Stimulated activated naive CD8-positive, alpha-beta T cell treated with anti-CD3 and anti-CD28 coated beads, Interleukin-15, Interleukin-2, amounts not matched to agents 100 ng/mL and 50 ng/mL, for 24 hours (primary cell): ENCODE results near the gene DNAH10.

Source experiments
- H3K27ac Mint-ChIP-seq: one replicate; pipeline ENCODE4 v1.8.0; 2021; ENCODE audit warnings: mild to moderate bottlenecking, mixed read lengths
- H3K27me3 Mint-ChIP-seq: one replicate; pipeline ENCODE4 v1.8.0; 2021; ENCODE audit warnings: mixed read lengths
- H3K36me3 Mint-ChIP-seq: one replicate; pipeline ENCODE4 v1.8.0; 2021; ENCODE audit warnings: low read depth, mixed read lengths
- H3K4me1 Mint-ChIP-seq: one replicate; pipeline ENCODE4 v1.8.0; 2021; ENCODE audit warnings: low read depth, mixed read lengths
- H3K4me3 Mint-ChIP-seq: one replicate; pipeline ENCODE4 v1.8.0; 2021; ENCODE audit warnings: mild to moderate bottlenecking, mixed read lengths
- H3K9me3 Mint-ChIP-seq: one replicate; pipeline ENCODE4 v1.8.0; 2021; ENCODE audit warnings: mixed read lengths

The DNAH10 gene

DNA sequence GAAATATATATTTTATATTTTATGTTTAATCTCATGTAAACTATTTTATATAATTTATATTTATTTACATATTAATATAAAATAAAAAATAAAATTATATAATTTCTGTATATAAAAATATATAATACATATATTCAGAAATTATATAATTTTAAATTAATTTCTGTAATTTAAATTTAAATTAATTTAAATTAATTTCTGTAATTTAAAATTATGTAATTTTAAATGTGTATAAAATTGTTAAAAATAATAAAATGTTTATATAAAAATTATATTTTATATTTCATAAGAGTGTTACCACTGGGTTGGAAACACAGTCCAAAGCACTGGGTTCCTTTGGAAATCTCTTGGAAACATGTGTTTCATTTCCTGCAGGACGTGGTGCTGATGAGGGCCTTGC, 94.6 kb downstream of the DNAH10 start:
- no peaks in the 10 kb centered on the region for H3K27me3 Mint-ChIP-seq
- no peaks in the 10 kb centered on the region for H3K4me1 Mint-ChIP-seq
- H3K9me3 Mint-ChIP-seq = no peaks in the 10 kb centered on the region
- H3K4me3 Mint-ChIP-seq = no peak overlapping the region
- H3K36me3 Mint-ChIP-seq = no peaks in the 10 kb centered on the region
- H3K27ac Mint-ChIP-seq = no peak overlapping the region

- Mint-ChIP-seq H3K27ac (no peak overlapping the region), H3K27me3 (no peaks in the 10 kb centered on the region), H3K9me3 (no peaks in the 10 kb centered on the region), H3K4me3 (no peak overlapping the region), H3K36me3 (no peaks in the 10 kb centered on the region), H3K4me1 (no peaks in the 10 kb centered on the region)
Observed at GRCh38 chr12:123858176-123858575, 96.1 kb downstream of the DNAH10 start.

DNA sequence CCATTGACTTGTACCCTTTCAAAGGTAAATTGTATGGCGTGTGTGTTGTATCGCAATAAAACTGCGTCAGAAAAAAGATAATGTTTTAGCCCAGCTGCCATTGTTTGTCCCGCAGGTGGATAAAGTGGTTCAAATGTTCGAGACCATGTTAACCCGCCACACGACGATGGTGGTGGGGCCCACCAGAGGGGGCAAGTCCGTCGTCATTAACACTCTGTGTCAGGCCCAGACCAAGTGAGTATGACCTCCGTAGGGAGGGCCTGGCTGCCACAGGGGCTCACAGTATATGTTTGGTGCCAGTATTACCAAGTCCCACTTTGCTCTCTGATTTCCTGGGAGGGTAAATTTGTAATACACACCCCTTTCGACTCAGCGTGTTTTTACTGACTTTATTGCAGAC, 96.9 kb downstream of the DNAH10 start:
- H3K4me1 Mint-ChIP-seq = no peaks in the 10 kb centered on the region

DNA sequence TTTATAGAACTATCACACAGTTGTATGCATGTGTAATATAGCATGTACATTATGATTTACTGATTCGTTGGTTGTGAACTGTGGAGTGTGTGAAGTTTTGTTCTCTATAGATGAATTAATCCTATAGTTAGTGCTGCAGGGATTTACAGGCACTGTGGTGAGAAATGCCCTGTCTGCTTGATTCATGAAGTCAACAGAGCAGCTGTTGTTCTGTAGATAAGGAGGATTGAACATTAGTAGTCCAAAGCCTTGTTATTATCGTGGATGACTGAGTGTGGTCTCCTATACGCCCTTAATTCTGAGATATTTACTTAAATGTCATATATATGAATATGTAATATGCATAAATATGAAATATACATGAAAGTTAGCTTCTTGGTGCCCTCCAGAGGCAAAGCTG, 98.3 kb downstream of the DNAH10 start:
- no peaks in the 10 kb centered on the region for H3K4me1 Mint-ChIP-seq
- no peaks in the 10 kb centered on the region for H3K9me3 Mint-ChIP-seq
- H3K27ac Mint-ChIP-seq = no peak overlapping the region
- H3K27me3 Mint-ChIP-seq = no peaks in the 10 kb centered on the region
- H3K36me3 Mint-ChIP-seq = no peaks in the 10 kb centered on the region
- H3K4me3 Mint-ChIP-seq = no peak overlapping the region

More for the DNA sequence above, 96.9 kb downstream of the DNAH10 start:
- Mint-ChIP-seq H3K27ac (no peak overlapping the region), H3K27me3 (no peaks in the 10 kb centered on the region), H3K4me3 (no peak overlapping the region), H3K9me3 (no peaks in the 10 kb centered on the region), H3K36me3 (no peaks in the 10 kb centered on the region)

- no peaks in the 10 kb centered on the region for H3K27me3 Mint-ChIP-seq
- H3K4me1 Mint-ChIP-seq = no peaks in the 10 kb centered on the region
- H3K36me3 Mint-ChIP-seq = no peaks in the 10 kb centered on the region
- H3K4me3 Mint-ChIP-seq = no peak overlapping the region
- no peak overlapping the region for H3K27ac Mint-ChIP-seq
- H3K9me3 Mint-ChIP-seq = no peaks in the 10 kb centered on the region
Observed at GRCh38 chr12:123861392-123861791, 99.3 kb downstream of the DNAH10 start.

DNA sequence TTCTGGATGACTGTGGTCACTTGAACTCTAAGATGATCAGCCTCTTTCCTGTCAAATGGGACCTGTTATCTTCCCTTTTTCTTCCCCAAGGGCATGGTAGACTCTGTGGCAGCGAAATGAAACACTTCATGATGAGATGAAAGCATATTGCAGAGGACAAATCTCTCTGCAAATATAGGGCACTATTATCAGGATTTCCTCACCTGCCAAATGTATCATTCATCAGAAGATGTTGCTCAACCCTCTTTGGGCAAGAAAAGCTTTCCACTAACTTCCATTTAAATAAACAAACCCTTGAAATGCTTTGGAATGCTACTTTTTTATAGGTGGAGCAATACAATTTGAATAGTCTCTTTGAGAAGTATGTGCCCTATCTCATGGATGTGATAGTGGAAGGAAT, 105.0 kb downstream of the DNAH10 start:
- no peaks in the 10 kb centered on the region for H3K4me1 Mint-ChIP-seq
- no peaks in the 10 kb centered on the region for H3K36me3 Mint-ChIP-seq
- no peaks in the 10 kb centered on the region for H3K9me3 Mint-ChIP-seq
- H3K27me3 Mint-ChIP-seq = peaks cover 21% of the 10 kb centered on the region
- H3K27ac Mint-ChIP-seq = no peak overlapping the region
- no peak overlapping the region for H3K4me3 Mint-ChIP-seq

DNA sequence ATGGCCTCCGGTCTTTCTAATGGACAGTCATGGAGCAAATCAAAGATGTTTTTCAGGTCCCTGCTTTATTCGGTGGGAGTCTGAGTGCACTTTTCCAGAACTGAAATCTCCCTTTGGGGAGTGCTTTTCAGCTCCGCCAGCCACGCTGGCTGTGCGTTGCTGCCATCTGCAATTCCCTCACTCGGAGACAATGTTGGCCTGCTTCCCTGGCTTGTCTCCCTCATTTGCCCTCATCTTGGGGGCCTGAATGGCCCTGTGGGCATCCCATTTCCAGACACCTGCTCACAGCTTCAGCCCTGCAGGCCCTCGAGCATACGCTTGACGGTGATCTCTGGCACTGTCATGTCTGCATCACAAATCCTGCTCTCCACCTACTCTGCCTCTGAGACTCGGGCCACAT, 106.7 kb downstream of the DNAH10 start:
- Mint-ChIP-seq H3K4me3 (no peak overlapping the region), H3K36me3 (no peaks in the 10 kb centered on the region), H3K27ac (no peak overlapping the region), H3K4me1 (no peaks in the 10 kb centered on the region), H3K27me3 (peaks cover 21% of the 10 kb centered on the region), H3K9me3 (no peaks in the 10 kb centered on the region)

DNA sequence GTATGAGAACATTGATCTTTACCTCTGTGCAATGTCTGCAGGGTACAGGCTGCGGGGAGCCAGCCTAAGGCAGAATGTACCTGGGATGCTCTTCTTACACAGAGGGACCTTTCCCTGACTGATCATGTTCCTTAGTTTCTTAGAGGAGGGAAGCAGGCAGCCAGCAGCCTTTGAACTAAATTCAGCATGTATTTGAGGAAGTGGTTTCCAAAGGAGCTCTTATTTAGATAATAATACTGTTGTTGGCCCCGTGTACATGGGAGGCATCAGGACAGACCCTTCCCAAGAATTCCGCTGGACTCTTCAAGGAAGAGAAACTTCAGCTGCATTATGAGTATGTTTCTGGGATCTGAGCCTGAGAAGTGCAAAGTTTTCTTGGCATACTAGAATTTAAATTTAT, 111.7 kb downstream of the DNAH10 start:
- Mint-ChIP-seq H3K36me3 (no peaks in the 10 kb centered on the region), H3K4me3 (no peak overlapping the region), H3K9me3 (no peaks in the 10 kb centered on the region), H3K27me3 (peaks cover 7% of the 10 kb centered on the region), H3K27ac (no peak overlapping the region), H3K4me1 (no peaks in the 10 kb centered on the region)

- H3K36me3 Mint-ChIP-seq = no peaks in the 10 kb centered on the region
- no peaks in the 10 kb centered on the region for H3K9me3 Mint-ChIP-seq
- H3K4me1 Mint-ChIP-seq = no peaks in the 10 kb centered on the region
- peaks cover 5% of the 10 kb centered on the region for H3K27me3 Mint-ChIP-seq
- no peak overlapping the region for H3K27ac Mint-ChIP-seq
- no peak overlapping the region for H3K4me3 Mint-ChIP-seq
Observed at GRCh38 chr12:123877968-123878367, 115.9 kb downstream of the DNAH10 start.

DNA sequence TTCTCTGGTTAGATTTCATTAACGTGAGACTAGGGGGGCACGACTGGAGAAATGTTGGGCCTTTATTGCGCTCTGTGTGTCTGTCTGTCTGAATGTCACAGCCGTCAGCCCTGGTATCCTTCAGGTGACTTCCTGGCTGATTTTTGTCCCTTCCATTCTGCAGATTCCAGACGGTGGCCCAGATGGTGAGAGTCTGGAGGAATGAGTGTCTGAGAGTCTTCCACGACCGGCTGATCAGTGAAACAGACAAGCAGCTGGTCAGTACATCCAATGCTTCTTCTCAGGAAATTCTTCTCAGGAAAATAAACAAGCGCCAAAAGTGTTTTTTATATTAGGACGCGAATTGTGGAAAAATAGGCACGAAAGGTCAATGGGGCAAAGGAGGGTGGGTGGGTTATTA, 117.0 kb downstream of the DNAH10 start:
- Mint-ChIP-seq H3K9me3 (no peaks in the 10 kb centered on the region), H3K27ac (no peak overlapping the region), H3K27me3 (peaks cover 5% of the 10 kb centered on the region), H3K4me1 (no peaks in the 10 kb centered on the region), H3K36me3 (no peaks in the 10 kb centered on the region), H3K4me3 (no peak overlapping the region)

GRCh38 chr12:123879691-123880090, 117.6 kb downstream of the DNAH10 start:
- Mint-ChIP-seq H3K27ac (no peak overlapping the region), H3K4me3 (no peak overlapping the region), H3K36me3 (no peaks in the 10 kb centered on the region), H3K9me3 (no peaks in the 10 kb centered on the region), H3K4me1 (no peaks in the 10 kb centered on the region), H3K27me3 (peaks cover 5% of the 10 kb centered on the region)

DNA sequence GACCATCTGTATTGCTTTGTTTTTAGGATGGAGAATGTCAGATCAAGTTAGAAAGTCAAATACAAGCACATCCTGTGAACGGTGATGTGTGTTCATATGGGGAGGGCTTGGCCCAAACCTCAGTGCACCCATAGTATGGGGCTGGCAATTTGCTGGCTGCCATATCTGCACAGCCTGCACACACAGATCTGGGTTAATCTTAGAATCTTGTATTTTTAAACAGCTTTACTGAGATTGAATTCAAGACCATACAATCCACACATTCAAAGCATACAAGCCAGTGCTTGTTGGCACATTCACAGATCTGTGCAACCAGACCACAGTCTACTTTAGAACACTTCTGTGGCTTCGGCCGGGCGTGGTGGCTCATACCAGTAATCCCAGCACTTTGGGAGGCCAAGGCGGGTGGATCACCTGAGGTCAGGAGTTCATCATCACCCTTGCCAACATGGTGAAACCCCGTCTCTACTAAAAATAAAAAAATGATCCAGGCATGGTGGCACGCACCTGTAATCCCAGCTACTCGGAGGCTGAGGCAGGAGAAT, 120.1 kb downstream of the DNAH10 start:
- H3K27me3 Mint-ChIP-seq = peaks cover 11% of the 10 kb centered on the region
- no peak overlapping the region for H3K27ac Mint-ChIP-seq
- no peaks in the 10 kb centered on the region for H3K9me3 Mint-ChIP-seq
- no peaks in the 10 kb centered on the region for H3K36me3 Mint-ChIP-seq
- no peak overlapping the region for H3K4me3 Mint-ChIP-seq
- no peaks in the 10 kb centered on the region for H3K4me1 Mint-ChIP-seq

DNA sequence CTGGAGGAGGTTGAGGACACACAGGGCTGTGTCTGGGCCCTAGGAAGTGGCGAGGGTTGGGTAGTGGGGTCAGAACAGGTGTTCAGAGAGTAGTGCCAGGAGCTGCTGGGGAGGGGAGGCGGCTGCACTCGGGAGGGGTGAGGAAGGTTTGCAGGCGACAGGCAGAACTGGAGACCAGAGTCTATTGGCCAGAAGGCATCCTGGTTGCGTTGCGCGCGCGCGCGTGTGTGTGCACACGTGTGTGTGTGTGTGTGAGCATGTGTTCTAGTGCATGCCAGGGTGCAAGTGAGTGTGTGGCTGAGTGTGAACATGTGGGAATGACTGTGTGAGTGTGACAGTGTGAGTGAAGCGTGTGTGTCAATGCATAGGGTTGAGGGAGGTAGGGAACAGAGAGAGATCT, 124.2 kb downstream of the DNAH10 start:
- no peaks in the 10 kb centered on the region for H3K36me3 Mint-ChIP-seq
- H3K27ac Mint-ChIP-seq = no peak overlapping the region
- peaks cover 6% of the 10 kb centered on the region for H3K27me3 Mint-ChIP-seq
- H3K9me3 Mint-ChIP-seq = no peaks in the 10 kb centered on the region
- no peak overlapping the region for H3K4me3 Mint-ChIP-seq
- H3K4me1 Mint-ChIP-seq = no peaks in the 10 kb centered on the region

- Mint-ChIP-seq H3K27ac (no peak overlapping the region), H3K27me3 (peaks cover 6% of the 10 kb centered on the region), H3K4me1 (no peaks in the 10 kb centered on the region), H3K36me3 (no peaks in the 10 kb centered on the region), H3K4me3 (no peak overlapping the region), H3K9me3 (no peaks in the 10 kb centered on the region)
Observed at GRCh38 chr12:123886931-123887582, 125.0 kb downstream of the DNAH10 start.

- Mint-ChIP-seq H3K27me3 (peaks cover 6% of the 10 kb centered on the region), H3K4me1 (no peaks in the 10 kb centered on the region), H3K27ac (no peak overlapping the region), H3K9me3 (no peaks in the 10 kb centered on the region), H3K36me3 (no peaks in the 10 kb centered on the region), H3K4me3 (no peak overlapping the region)
Observed at GRCh38 chr12:123888989-123889388, 126.9 kb downstream of the DNAH10 start.

DNA sequence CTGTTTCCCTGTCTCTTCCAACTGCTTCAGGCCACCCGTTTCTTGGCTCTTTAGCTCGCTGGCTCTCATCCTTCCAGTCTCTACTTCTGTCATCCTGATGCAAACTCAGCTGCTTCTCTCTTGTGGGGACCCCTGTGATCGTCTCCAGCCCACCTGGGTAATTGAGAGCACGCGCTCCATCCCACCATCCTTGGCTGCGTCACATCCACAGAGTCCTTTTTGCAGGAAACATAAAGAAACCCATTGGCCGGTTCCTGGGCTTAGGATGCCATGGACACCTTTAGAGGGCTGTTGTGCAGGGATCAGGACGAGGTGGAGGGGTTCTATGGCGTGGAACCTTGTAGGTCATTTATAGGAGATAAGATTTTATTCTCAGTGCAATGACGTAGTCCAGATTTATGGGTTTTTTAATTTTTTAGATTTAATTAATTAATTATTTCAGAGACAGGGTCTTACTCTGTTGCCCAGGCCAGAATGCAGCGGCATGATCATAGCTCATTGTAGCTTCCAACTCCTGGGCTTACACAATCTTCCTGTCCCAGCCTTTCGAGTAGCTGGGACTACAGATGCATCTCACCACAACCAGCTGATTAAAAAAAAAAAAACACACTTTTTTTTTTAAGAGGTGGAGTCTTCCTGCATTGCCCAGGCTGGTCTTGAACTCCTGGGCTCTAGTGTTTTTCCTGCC, 127.9 kb downstream of the DNAH10 start:
- Mint-ChIP-seq H3K9me3 (no peaks in the 10 kb centered on the region), H3K4me3 (no peak overlapping the region)

More for the DNA sequence above, 127.9 kb downstream of the DNAH10 start:
- H3K27ac Mint-ChIP-seq = no peak overlapping the region
- H3K4me1 Mint-ChIP-seq = no peaks in the 10 kb centered on the region
- H3K36me3 Mint-ChIP-seq = no peaks in the 10 kb centered on the region
- peaks cover 6% of the 10 kb centered on the region for H3K27me3 Mint-ChIP-seq
